Stomach (tissue), 9 donors: Measurements from ENCODE around the gene TIGD7. TPM values are rescaled to one million over a fixed set of nuclear protein-coding genes. Genes with fewer than 3 reads are reported as not detected.

Experiments used
- DNase-seq, 2 donors: peaks; one replicate each; pipeline versions ENCODE4 v3.0.0 to v3.0.0-alpha.2; 2013 to 2019
- H3K27ac ChIP-seq, 5 donors: fragments of 200-600 bp in 4 of 5; sonication (generic) in 4 of 5; one replicate each; pipeline ENCODE4 v1.5.1; 2013 to 2019; ENCODE audit warnings: mild to moderate bottlenecking in 1 of 5, moderate library complexity in 1 of 5
- H3K27me3 ChIP-seq, 3 donors: fragments of 200-600 bp; sonication (generic); one replicate each; pipeline ENCODE4 v1.5.1; 2017 to 2019; ENCODE audit warnings: mixed run types in 1 of 3
- H3K36me3 ChIP-seq, 4 donors: fragments of 200-600 bp; sonication (generic); 1 replicate in 3 of 4; 2 replicates in 1 of 4; pipeline ENCODE4 v1.5.1; 2016 to 2019
- H3K4me1 ChIP-seq, 4 donors: fragments of 200-600 bp; sonication (generic); one replicate each; pipeline ENCODE4 v1.5.1; 2016 to 2019
- H3K4me3 ChIP-seq, 4 donors: fragments of 200-600 bp; sonication (generic) in 3 of 4; one replicate each; pipeline ENCODE4 v1.5.1; 2016 to 2019; ENCODE audit warnings: mild to moderate bottlenecking in 1 of 4
- H3K9me3 ChIP-seq, 4 donors: fragments of 200-600 bp; sonication (generic); one replicate each; pipeline ENCODE4 v1.5.1; 2016 to 2019
- EP300 ChIP-seq: sonication (generic); formaldehyde crosslinking; IDR thresholded peaks from one replicate; pipeline ENCODE4 v1.6.1; 2017; ENCODE audit warnings: antibody characterized with exemption
- POLR2A ChIP-seq, 4 donors: fragments of 450-650 bp; IDR thresholded peaks; one replicate each; pipeline ENCODE4 v1.6.1; 2016; ENCODE audit warnings: antibody characterized with exemption in 4 of 4, control low read depth in 2 of 4, mild to moderate bottlenecking in 1 of 4, moderate library complexity in 1 of 4
- POLR2AphosphoS5 ChIP-seq, 3 donors: sonication (generic); formaldehyde crosslinking; IDR thresholded peaks; one replicate each; pipeline ENCODE4 v1.6.1; 2016; ENCODE audit warnings: antibody characterized with exemption in 3 of 3
- WGBS, 5 donors: extraction: QIAGEN DNeasy Blood & Tissue Kit in 3 of 5; methylation state at CpG; one replicate each; pipeline versions ENCODE4 v1.1.5 to v1.1.7; 2013 to 2018; 5-methylcytosine and 5-hydroxymethylcytosine counted together
- intact Hi-C: fragments of 100-400 bp; cut with DNase I; formaldehyde crosslinking; loops from one replicate; pipeline ENCODE4 v1.15.1; 2023; ENCODE audit warnings: low total_unique reads
- polyA plus RNA-seq, 3 donors: library from polyadenylated mRNA; stranded (reverse); fragments of 200-250 nt; gene quantifications; one replicate each; pipeline ENCODE4 v1.2.3, GENCODE V29; 2013
- total RNA-seq, 5 donors: library from RNA; depleted of rRNA; stranded (reverse); fragments of >200 nt; gene quantifications; one replicate each; pipeline versions ENCODE4 v1.1.0 to v1.2.3, GENCODE V29; 2014 to 2016
- TF ChIP-seq, protein P1 (sequence below), 7 experiments: fragments of 450-650 bp in 4 of 7; fragments of 200-600 bp in 3 of 7; sonication (generic) in 3 of 7; IDR thresholded peaks; one replicate each; pipeline ENCODE4 v1.5.1; 2016 to 2019; ENCODE audit warnings: antibody characterized with exemption in 7 of 7, control low read depth in 2 of 7, mild to moderate bottlenecking in 1 of 7
- donor health status: healthy with polysubstance abuse.
- donor health status: Bipolar disorder and iron deficiency.
- donor health status: healthy.

Gene TIGD7
- total and polyA plus RNA-seq, 8 donors = 1.6 to 8.3 (median 2.4) TPM; not detected in 2

DNA sequence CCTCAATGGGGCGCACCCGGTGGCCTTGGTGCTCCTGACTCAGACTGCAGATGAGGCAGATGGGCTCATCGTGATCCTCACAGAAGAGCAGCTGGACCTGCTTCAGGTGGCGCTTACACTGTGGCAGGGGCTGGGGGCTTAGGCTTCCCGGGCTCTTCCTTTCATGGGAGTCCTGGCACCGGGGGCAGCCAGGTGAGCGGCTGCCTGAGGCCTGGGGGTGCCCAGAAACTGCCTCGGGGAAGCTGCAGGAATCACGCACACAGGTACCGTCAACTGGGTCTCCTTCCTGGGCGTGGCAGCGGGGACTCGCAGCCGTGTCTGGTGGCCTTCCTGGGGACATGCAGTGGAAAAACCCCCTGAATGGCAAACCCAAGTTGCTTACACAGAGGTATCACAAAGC is 55.8 kb downstream of the TIGD7 start:
- 77 to 85% (median 83%) methylated on average over 9 to 14 of the region's 14 CpGs for WGBS, 5 donors
- no peak overlapping the region for H3K4me3 ChIP-seq
- no peaks in the 10 kb centered on the region for H3K36me3 ChIP-seq
- intact Hi-C loops = loop anchor here (10.0 kb wide), 1 partner anchor 45 kb away; no protein-coding TSS in a partner anchor
- no peaks in the 10 kb centered on the region for H3K9me3 ChIP-seq
- TF ChIP-seq, protein P1, sequence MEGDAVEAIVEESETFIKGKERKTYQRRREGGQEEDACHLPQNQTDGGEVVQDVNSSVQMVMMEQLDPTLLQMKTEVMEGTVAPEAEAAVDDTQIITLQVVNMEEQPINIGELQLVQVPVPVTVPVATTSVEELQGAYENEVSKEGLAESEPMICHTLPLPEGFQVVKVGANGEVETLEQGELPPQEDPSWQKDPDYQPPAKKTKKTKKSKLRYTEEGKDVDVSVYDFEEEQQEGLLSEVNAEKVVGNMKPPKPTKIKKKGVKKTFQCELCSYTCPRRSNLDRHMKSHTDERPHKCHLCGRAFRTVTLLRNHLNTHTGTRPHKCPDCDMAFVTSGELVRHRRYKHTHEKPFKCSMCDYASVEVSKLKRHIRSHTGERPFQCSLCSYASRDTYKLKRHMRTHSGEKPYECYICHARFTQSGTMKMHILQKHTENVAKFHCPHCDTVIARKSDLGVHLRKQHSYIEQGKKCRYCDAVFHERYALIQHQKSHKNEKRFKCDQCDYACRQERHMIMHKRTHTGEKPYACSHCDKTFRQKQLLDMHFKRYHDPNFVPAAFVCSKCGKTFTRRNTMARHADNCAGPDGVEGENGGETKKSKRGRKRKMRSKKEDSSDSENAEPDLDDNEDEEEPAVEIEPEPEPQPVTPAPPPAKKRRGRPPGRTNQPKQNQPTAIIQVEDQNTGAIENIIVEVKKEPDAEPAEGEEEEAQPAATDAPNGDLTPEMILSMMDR (IDR thresholded peaks at IDR 0.05) = no peak
- TF ChIP-seq POLR2AphosphoS5 (IDR thresholded peaks at IDR 0.05) (no peak), EP300 (no peak), POLR2A (IDR thresholded peaks at IDR 0.05) (no peak)
- H3K4me1 ChIP-seq = no peaks in the 10 kb centered on the region
- peaks cover 0 to 24% (median 0%) of the 10 kb centered on the region in 3 donors for H3K27me3 ChIP-seq
- H3K27ac ChIP-seq = no peak overlapping the region
- DNase-seq = no peak

DNA sequence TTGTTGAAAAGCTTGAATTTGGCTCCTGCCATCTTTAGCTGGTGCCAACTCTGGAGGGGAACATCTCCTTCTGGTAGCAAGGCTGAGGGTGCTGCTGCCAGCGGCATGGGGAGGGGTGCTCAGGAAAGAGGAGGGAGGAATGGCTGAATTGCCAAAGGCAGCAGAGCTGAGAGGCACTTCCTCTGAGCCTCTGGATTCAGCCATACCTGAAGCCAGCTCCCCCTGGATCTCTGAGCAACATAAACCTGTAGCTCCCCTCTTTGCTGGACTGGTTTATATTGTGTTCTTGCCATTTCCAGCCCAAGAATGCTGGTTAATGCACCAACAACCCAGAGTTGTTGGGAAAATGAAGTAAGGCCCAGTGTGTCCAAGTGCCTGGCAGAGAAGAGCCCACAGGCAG is 56.2 kb downstream of the TIGD7 start:
- Histone ChIP-seq H3K27ac (no peak overlapping the region), H3K27me3 (peaks cover 0 to 25% (median 0%) of the 10 kb centered on the region in 3 donors), H3K4me1 (no peaks in the 10 kb centered on the region), H3K9me3 (no peaks in the 10 kb centered on the region), H3K36me3 (no peaks in the 10 kb centered on the region), H3K4me3 (no peak overlapping the region)
- TF ChIP-seq POLR2A (IDR thresholded peaks at IDR 0.05) = no peak
- TF ChIP-seq EP300 = no peak
- TF ChIP-seq, protein P1 (IDR thresholded peaks at IDR 0.05) = no peak
- no peak for TF ChIP-seq POLR2AphosphoS5 (IDR thresholded peaks at IDR 0.05)
- intact Hi-C loops = loop anchor here (10.0 kb wide), 1 partner anchor 46 kb away; no protein-coding TSS in a partner anchor
- no peak for DNase-seq
- WGBS, 5 donors = 50 to 72% (median 67%) methylated on average over 1 of the region's 1 CpG

Other genes starting within 250 kb of the TIGD7 start
- gene IL32, start 239.8 kb downstream of the TIGD7 start, total RNA-seq = 100 to 1,000 TPM in 1 of 5 donors, 10 to 100 TPM in 3, 1 to 10 TPM in 1; 9.9 to 504 (median 90.4) TPM
- 100 to 1,000 TPM in 1 of 3 donors, 10 to 100 TPM in 2; 56.3 to 129 (median 60.9) TPM for gene IL32, start 239.8 kb downstream of the TIGD7 start, polyA plus RNA-seq
- gene ZSCAN10, start 206.1 kb downstream of the TIGD7 start, total RNA-seq = not detected
- not detected for gene ZSCAN10, start 206.1 kb downstream of the TIGD7 start, polyA plus RNA-seq
- 10 to 100 TPM in 1 of 5 donors, 1 to 10 TPM in 3, under 1 TPM in 1; 0.87 to 21.9 (median 5.5) TPM for gene ZNF205, start 192.8 kb downstream of the TIGD7 start, total RNA-seq
- gene ZNF205, start 192.8 kb downstream of the TIGD7 start, polyA plus RNA-seq = 10 to 100 TPM; 16.6 to 27.5 (median 20.9) TPM
- gene ZNF213, start 170.4 kb downstream of the TIGD7 start, total RNA-seq = 10 to 100 TPM in 3 of 5 donors, 1 to 10 TPM in 2; 1.3 to 87.8 (median 20.0) TPM
- gene ZNF213, start 170.4 kb downstream of the TIGD7 start, polyA plus RNA-seq = 1 to 10 TPM; 5.8 to 6.7 (median 6.1) TPM
- gene OR1F1, start 117.2 kb downstream of the TIGD7 start, total RNA-seq = not detected
- not detected for gene OR1F1, start 117.2 kb downstream of the TIGD7 start, polyA plus RNA-seq
- 1 to 10 TPM; 4.7 to 8.7 (median 6.2) TPM for gene ZNF200, start 70.3 kb downstream of the TIGD7 start, total RNA-seq
- 1 to 10 TPM; 2.2 to 3.1 (median 2.9) TPM for gene ZNF200, start 70.3 kb downstream of the TIGD7 start, polyA plus RNA-seq
- 10 to 100 TPM in 1 of 5 donors, 1 to 10 TPM in 3, under 1 TPM in 1; 0.58 to 24.5 (median 1.7) TPM for gene MEFV, start 48.8 kb downstream of the TIGD7 start, total RNA-seq
- under 1 TPM; 0.15 to 0.44 (median 0.20) TPM for gene MEFV, start 48.8 kb downstream of the TIGD7 start, polyA plus RNA-seq
- 10 to 100 TPM; 23.5 to 67.0 (median 46.0) TPM for gene ZNF263, start 21.9 kb downstream of the TIGD7 start, total RNA-seq
- gene ZNF263, start 21.9 kb downstream of the TIGD7 start, polyA plus RNA-seq = 10 to 100 TPM; 10.8 to 29.6 (median 16.0) TPM
- gene ZNF75A, start 67 bp upstream of the TIGD7 start, total RNA-seq = 10 to 100 TPM; 16.1 to 52.5 (median 25.0) TPM
- gene ZNF75A, start 67 bp upstream of the TIGD7 start, polyA plus RNA-seq = 10 to 100 TPM in 2 of 3 donors, 1 to 10 TPM in 1; 8.0 to 15.6 (median 10.5) TPM
- gene OR2C1, start 50.5 kb upstream of the TIGD7 start, total RNA-seq = not detected
- not detected for gene OR2C1, start 50.5 kb upstream of the TIGD7 start, polyA plus RNA-seq
- gene ZSCAN32, start 95.6 kb upstream of the TIGD7 start, total RNA-seq = 10 to 100 TPM in 1 of 5 donors, 1 to 10 TPM in 4; 2.6 to 11.7 (median 5.4) TPM
- gene ZSCAN32, start 95.6 kb upstream of the TIGD7 start, polyA plus RNA-seq = 10 to 100 TPM in 1 of 3 donors, 1 to 10 TPM in 2; 7.7 to 10.7 (median 8.0) TPM
- 10 to 100 TPM in 4 of 5 donors, 1 to 10 TPM in 1; 6.6 to 52.5 (median 21.7) TPM for gene ZNF174, start 95.8 kb upstream of the TIGD7 start, total RNA-seq
- gene ZNF174, start 95.8 kb upstream of the TIGD7 start, polyA plus RNA-seq = 1 to 10 TPM; 4.2 to 5.6 (median 5.0) TPM
- 1 to 10 TPM in 2 of 5 donors, under 1 TPM in 2, not detected in 1; 0.45 to 2.2 (median 1.1) TPM for gene ZNF597, start 138.1 kb upstream of the TIGD7 start, total RNA-seq
- 1 to 10 TPM in 1 of 3 donors, under 1 TPM in 2; 0.68 to 1.1 (median 0.78) TPM for gene ZNF597, start 138.1 kb upstream of the TIGD7 start, polyA plus RNA-seq
- 100 to 1,000 TPM in 2 of 5 donors, 10 to 100 TPM in 3; 25.3 to 155 (median 84.9) TPM for gene NAA60, start 138.2 kb upstream of the TIGD7 start, total RNA-seq
- gene NAA60, start 138.2 kb upstream of the TIGD7 start, polyA plus RNA-seq = 10 to 100 TPM; 39.3 to 55.3 (median 54.4) TPM
- gene C16orf90, start 190.1 kb upstream of the TIGD7 start, total RNA-seq = not detected
- not detected for gene C16orf90, start 190.1 kb upstream of the TIGD7 start, polyA plus RNA-seq
- gene CLUAP1, start 195.6 kb upstream of the TIGD7 start, total RNA-seq = 10 to 100 TPM in 4 of 5 donors, 1 to 10 TPM in 1; 9.0 to 52.7 (median 22.2) TPM
- 10 to 100 TPM in 1 of 3 donors, 1 to 10 TPM in 2; 6.7 to 14.1 (median 7.6) TPM for gene CLUAP1, start 195.6 kb upstream of the TIGD7 start, polyA plus RNA-seq